ENCODE data around the gene TSPAN11. TPM values are rescaled to one million over a fixed set of nuclear protein-coding genes. Genes with fewer than 3 reads are reported as not detected.

The TSPAN11 gene
- total and polyA plus RNA-seq, 2 of the 4 experiments (the other 2 are of a cell fraction) = 0.18 to 0.26 TPM

DNA sequence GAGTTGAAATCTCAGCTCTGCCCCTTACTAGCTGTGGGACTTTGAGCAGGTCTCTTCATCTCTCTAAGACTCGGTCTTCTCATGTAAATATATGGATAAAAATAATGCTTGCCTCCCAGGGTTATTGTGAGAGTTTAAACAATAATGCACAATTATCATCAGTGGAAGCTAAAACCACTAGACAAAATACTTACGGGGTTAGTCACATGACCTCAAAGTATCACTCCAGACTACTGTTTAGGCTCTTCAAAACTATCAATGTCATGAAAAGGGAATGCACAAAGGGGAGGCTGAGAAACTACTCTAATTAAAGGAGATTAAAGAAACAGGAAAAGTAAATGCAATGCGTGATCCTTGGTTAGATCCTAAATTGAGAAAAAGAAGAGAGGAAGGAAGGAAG is 24.5 kb upstream of the TSPAN11 start:
- Histone ChIP-seq H3K18ac (ENCODE audit: low read depth, low read length) (no peak overlapping the region), H3K27ac (ENCODE audit: insufficient read depth, low read length) (no peak overlapping the region), H2BK15ac (ENCODE audit: low read depth, low read length) (no peak overlapping the region), H3K23ac (ENCODE audit: low read depth, low read length) (no peak overlapping the region), H3K9me3 (ENCODE audit: control insufficient read depth, insufficient read depth, low read length) (no peaks in the 10 kb centered on the region), H4K5ac (ENCODE audit: low read depth, low read length) (no peak overlapping the region), H4K20me1 (ENCODE audit: insufficient read depth, low read length) (no peaks in the 10 kb centered on the region), H2BK20ac (ENCODE audit: low read depth, low read length) (no peak overlapping the region), H3K36me3 (ENCODE audit: control insufficient read depth, insufficient read depth, low read length) (no peaks in the 10 kb centered on the region), H2AK5ac (ENCODE audit: low read depth, low read length) (no peak overlapping the region), H2AK9ac (replicated peaks; ENCODE audit: low read depth, low read length, poor library complexity) (no peak overlapping the region), H3K4me2 (ENCODE audit: low read depth, low read length) (no peak overlapping the region), H3K9ac (ENCODE audit: low read depth, low read length) (no peak overlapping the region), H3K4ac (ENCODE audit: low read depth, low read length) (no peak overlapping the region), H2BK5ac (ENCODE audit: low read depth, low read length, poor library complexity, severe bottlenecking) (no peak overlapping the region), H3K56ac (ENCODE audit: extremely low read depth, insufficient read depth, low read length) (no peak overlapping the region), H3K4me1 (ENCODE audit: control insufficient read depth, insufficient read depth, low read length) (no peaks in the 10 kb centered on the region), H4K8ac (ENCODE audit: low read depth in 2 of 2, low read length in 2 of 2) (no peak overlapping the region), H4K91ac (ENCODE audit: insufficient read depth, low read depth, low read length) (no peak overlapping the region), H3K4me3 (ENCODE audit: insufficient read depth, low read depth, low read length) (no peak overlapping the region), H3K79me1 (ENCODE audit: low read depth in 1 of 2, low read length in 2 of 2) (no peaks in the 10 kb centered on the region), H2BK120ac (ENCODE audit: low read depth, low read length) (no peak overlapping the region), H3K14ac (replicated peaks; ENCODE audit: low read depth, low read length) (no peak overlapping the region), H3K9me1 (ENCODE audit: insufficient read depth, low read length) (no peaks in the 10 kb centered on the region), H2AFZ (replicated peaks; ENCODE audit: low read length, poor library complexity) (no peak overlapping the region), H3K27me3 (ENCODE audit: control insufficient read depth, insufficient read depth, low read length) (peaks cover 2% of the 10 kb centered on the region; the same call in 1 of the 2 replicates)
- no CpG with 5 or more reads among the region's 3 CpGs for WGBS, 2 experiments (ENCODE audit: extremely low coverage in 2 of 2, insufficient read length in 1 of 2)
- TF ChIP-seq RAD21 (IDR thresholded peaks at IDR 0.05; ENCODE audit: low read length) (no peak), CEBPB (IDR thresholded peaks at IDR 0.05; ENCODE audit: low read depth, low read length) (no peak), RCOR1 (IDR thresholded peaks at IDR 0.05; ENCODE audit: insufficient replicate concordance, low read length) (no peak), MXI1 (IDR thresholded peaks at IDR 0.05; ENCODE audit: borderline replicate concordance, low read depth, low read length) (no peak), SMC3 (IDR thresholded peaks at IDR 0.05; ENCODE audit: low read depth, low read length) (no peak)
- BruUV-seq (replicated peaks) = no TSS peak
- DNase-seq (no peak), ATAC-seq (ENCODE audit: low read depth) (no peak)
- ChIA-PET CTCF (no interaction called here), POLR2A (ENCODE audit: unreplicated experiment) (no interaction called here)
- intact Hi-C loops (cut with micrococcal nuclease) (no loop called here), in situ Hi-C loops (cut with MboI; ENCODE audit: low sequenced_read_pairs) (no loop called here), dilution Hi-C loops (cut with HindIII; ENCODE audit: low sequenced_read_pairs, unreplicated experiment) (no loop called here)

All from IMR-90 (cell line).